Spleen (tissue), 7 donors: Measurements from ENCODE around the gene RETNLB.

Experiments
- CTCF ChIP-seq, 11 experiments: fragments of 200-600 bp in 7 of 11; fragments of 450-650 bp in 4 of 11; sonication (generic) in 4 of 11; IDR thresholded peaks in 8 of 11; conservative IDR thresholded peaks in 3 of 11; 1 replicate in 7 of 11; 2 replicates in 4 of 11; pipeline versions ENCODE4 v1.4.0 to v1.8.0; 2016 to 2021; ENCODE audit warnings: antibody characterized with exemption in 11 of 11, inconsistent platforms in 4 of 11, mild to moderate bottlenecking in 1 of 11
- POLR2A ChIP-seq, 3 donors: fragments of 450-650 bp; IDR thresholded peaks; one replicate each; pipeline ENCODE4 v1.5.1; 2017; ENCODE audit warnings: antibody characterized with exemption in 3 of 3, mild to moderate bottlenecking in 1 of 3
- donor health status: DM: no; HTN: no; CAD: no; lungs with moderate emphysema.
- donor health status: DM: no; HTN: no; CAD: no.
- donor health status: DM: no; HTN: no; CAD: no.

GRCh38 chr3:108728105-108728504, 29.1 kb downstream of the RETNLB start:
- TF ChIP-seq CTCF (IDR thresholded peaks at IDR 0.05 in 8 of 11, conservative IDR thresholded peaks at IDR 0.05 in 3 of 11), result no peak
- no peak for TF ChIP-seq POLR2A (IDR thresholded peaks at IDR 0.05)
